BLaER1 (cell line): Measurements from ENCODE around the gene SLC41A1.

Experiments
- H3K27ac ChIP-seq: shearing (Covaris generic); formaldehyde crosslinking; 2 replicates; pipeline ENCODE4 v1.8.1; 2022
- H3K27me3 ChIP-seq: shearing (Covaris generic); formaldehyde crosslinking; 2 replicates; pipeline ENCODE4 v1.8.1; 2022
- H3K36me3 ChIP-seq: shearing (Covaris generic); formaldehyde crosslinking; 2 replicates; pipeline ENCODE4 v1.8.1; 2022
- H3K4me1 ChIP-seq: shearing (Covaris generic); formaldehyde crosslinking; 2 replicates; pipeline ENCODE4 v1.8.1; 2022
- H3K4me2 ChIP-seq: shearing (Covaris generic); formaldehyde crosslinking; 2 replicates; pipeline ENCODE4 v1.8.1; 2022
- H3K4me3 ChIP-seq: shearing (Covaris generic); formaldehyde crosslinking; 2 replicates; pipeline ENCODE4 v1.8.1; 2022
- H3K9ac ChIP-seq: shearing (Covaris generic); formaldehyde crosslinking; 2 replicates; pipeline ENCODE4 v1.8.1; 2022
- H3K9me3 ChIP-seq: shearing (Covaris generic); formaldehyde crosslinking; 2 replicates; pipeline ENCODE4 v1.8.1; 2022
- H4K20me1 ChIP-seq: shearing (Covaris generic); formaldehyde crosslinking; 2 replicates; pipeline ENCODE4 v1.8.1; 2022
- Cebpa-rat ChIP-seq: shearing (Covaris generic); IDR thresholded peaks from 2 replicates; pipeline ENCODE4 v1.8.1; 2022

SLC41A1 gene

GRCh38 chr1:205766570-205766969 lies 46.4 kb downstream of the SLC41A1 start:
- H3K27me3 ChIP-seq: no peaks in the 10 kb centered on the region
- H4K20me1 ChIP-seq: no peaks in the 10 kb centered on the region
- H3K4me3 ChIP-seq: no peak overlapping the region
- H3K4me2 ChIP-seq: no peak overlapping the region
- TF ChIP-seq Cebpa-rat: no peak
- H3K36me3 ChIP-seq: peaks cover 3% of the 10 kb centered on the region; the same call in 1 of the 2 replicates
- no peak overlapping the region for H3K9ac ChIP-seq
- no peak overlapping the region for H3K27ac ChIP-seq
- peaks cover 6% of the 10 kb centered on the region; the same call in 1 of the 2 replicates for H3K9me3 ChIP-seq
- H3K4me1 ChIP-seq: peaks cover 6% of the 10 kb centered on the region

- H3K9ac ChIP-seq: no peak overlapping the region
- 0 out of 2 replicates have a peak, but pooled peaks cover under 1% of the 10 kb centered on the region for H3K4me1 ChIP-seq
- TF ChIP-seq Cebpa-rat: no peak
- no peak overlapping the region for H3K4me3 ChIP-seq
- H4K20me1 ChIP-seq: no peaks in the 10 kb centered on the region
- peaks cover 6% of the 10 kb centered on the region; the same call in 1 of the 2 replicates for H3K9me3 ChIP-seq
- H3K27ac ChIP-seq: no peak overlapping the region
- H3K36me3 ChIP-seq: peaks cover 3% of the 10 kb centered on the region; the same call in 1 of the 2 replicates
- H3K27me3 ChIP-seq: no peaks in the 10 kb centered on the region
- H3K4me2 ChIP-seq: no peak overlapping the region
Observed at GRCh38 chr1:205766038-205766437, 47.0 kb downstream of the SLC41A1 start.

- Histone ChIP-seq H4K20me1 (no peaks in the 10 kb centered on the region), H3K27ac (no peak overlapping the region), H3K4me1 (no peaks in the 10 kb centered on the region), H3K36me3 (no peaks in the 10 kb centered on the region), H3K9me3 (no peaks in the 10 kb centered on the region), H3K9ac (no peak overlapping the region), H3K4me2 (no peak overlapping the region), H3K27me3 (no peaks in the 10 kb centered on the region), H3K4me3 (no peak overlapping the region)
- no peak for TF ChIP-seq Cebpa-rat
Observed at GRCh38 chr1:205764578-205764977, 48.4 kb downstream of the SLC41A1 start.

- H3K27me3 ChIP-seq: no peaks in the 10 kb centered on the region
- H3K9ac ChIP-seq: no peak overlapping the region
- H3K27ac ChIP-seq: no peak overlapping the region
- no peaks in the 10 kb centered on the region for H3K9me3 ChIP-seq
- no peak overlapping the region for H3K4me3 ChIP-seq
- no peaks in the 10 kb centered on the region for H3K4me1 ChIP-seq
- no peaks in the 10 kb centered on the region for H3K36me3 ChIP-seq
- H4K20me1 ChIP-seq: no peaks in the 10 kb centered on the region
- no peak for TF ChIP-seq Cebpa-rat
- H3K4me2 ChIP-seq: no peak overlapping the region
Observed at GRCh38 chr1:205763980-205764379, 49.0 kb downstream of the SLC41A1 start.

GRCh38 chr1:205760606-205761005 lies 52.4 kb downstream of the SLC41A1 start:
- TF ChIP-seq Cebpa-rat: no peak
- H4K20me1 ChIP-seq: no peaks in the 10 kb centered on the region
- H3K9me3 ChIP-seq: 0 out of 2 replicates have a peak, but pooled peaks cover 7% of the 10 kb centered on the region
- H3K9ac ChIP-seq: no peak overlapping the region
- no peak overlapping the region for H3K27ac ChIP-seq
- no peaks in the 10 kb centered on the region for H3K4me1 ChIP-seq
- no peaks in the 10 kb centered on the region for H3K27me3 ChIP-seq
- H3K36me3 ChIP-seq: no peaks in the 10 kb centered on the region
- no peak overlapping the region for H3K4me2 ChIP-seq
- no peak overlapping the region for H3K4me3 ChIP-seq

GRCh38 chr1:205756552-205756951 lies 56.4 kb downstream of the SLC41A1 start:
- TF ChIP-seq Cebpa-rat: no peak
- H3K4me2 ChIP-seq: no peak overlapping the region
- no peaks in the 10 kb centered on the region for H3K27me3 ChIP-seq
- H3K4me3 ChIP-seq: no peak overlapping the region
- no peaks in the 10 kb centered on the region for H3K4me1 ChIP-seq
- no peak overlapping the region for H3K27ac ChIP-seq
- 0 out of 2 replicates have a peak, but pooled peaks cover 7% of the 10 kb centered on the region for H3K9me3 ChIP-seq
- no peak overlapping the region for H3K9ac ChIP-seq
- H4K20me1 ChIP-seq: no peaks in the 10 kb centered on the region
- H3K36me3 ChIP-seq: no peaks in the 10 kb centered on the region

- H3K4me3 ChIP-seq: no peak overlapping the region
- H3K4me2 ChIP-seq: no peak overlapping the region
Observed at GRCh38 chr1:205754857-205755256, 58.1 kb downstream of the SLC41A1 start.

GRCh38 chr1:205751036-205751651 lies 61.9 kb downstream of the SLC41A1 start:
- Histone ChIP-seq H3K4me1 (peaks cover 23% of the 10 kb centered on the region), H4K20me1 (peaks cover 34% of the 10 kb centered on the region), H3K36me3 (peaks cover 11% of the 10 kb centered on the region; the same call in 1 of the 2 replicates), H3K27me3 (no peaks in the 10 kb centered on the region), H3K27ac (no peak overlapping the region), H3K4me2 (peak overlapping the region; percentile 66; the same call in 1 of the 2 replicates), H3K4me3 (no peak overlapping the region), H3K9ac (no peak overlapping the region), H3K9me3 (no peaks in the 10 kb centered on the region)
- TF ChIP-seq Cebpa-rat: no peak

More at GRCh38 chr1:205754857-205755256, 58.1 kb downstream of the SLC41A1 start:
- no peaks in the 10 kb centered on the region for H3K36me3 ChIP-seq
- no peaks in the 10 kb centered on the region for H4K20me1 ChIP-seq
- H3K9me3 ChIP-seq: 0 out of 2 replicates have a peak, but pooled peaks cover 7% of the 10 kb centered on the region
- no peak overlapping the region for H3K9ac ChIP-seq
- H3K27me3 ChIP-seq: no peaks in the 10 kb centered on the region
- no peak overlapping the region for H3K27ac ChIP-seq
- no peak for TF ChIP-seq Cebpa-rat
- no peaks in the 10 kb centered on the region for H3K4me1 ChIP-seq

GRCh38 chr1:205750138-205751035 lies 62.6 kb downstream of the SLC41A1 start, which contains the start of gene NUCKS1:
NUCKS1 (minus strand) TSS chr1:205750182; CDS start chr1:205749973, 209 bp downstream.
- Histone ChIP-seq H3K4me3 (peak within 1 kb of the TSS; percentile 85), H3K9ac (peak within 1 kb of the TSS; percentile 97), H3K27ac (peak within 1 kb of the TSS; percentile 98), H3K27me3 (no peaks in the 10 kb centered on the region), H3K4me1 (peaks cover 29% of the 10 kb centered on the region), H3K9me3 (no peaks in the 10 kb centered on the region), H3K4me2 (peak within 1 kb of the TSS; percentile 92), H4K20me1 (peaks cover 41% of the 10 kb centered on the region), H3K36me3 (peaks cover 16% of the 10 kb centered on the region; the same call in 1 of the 2 replicates)
- TF ChIP-seq Cebpa-rat: no peak
